ENCODE results near the gene CMC4.
A peak's percentile ranks its signal among the peaks of the same experiment; 100 is the strongest.

CMC4 gene

DNA sequence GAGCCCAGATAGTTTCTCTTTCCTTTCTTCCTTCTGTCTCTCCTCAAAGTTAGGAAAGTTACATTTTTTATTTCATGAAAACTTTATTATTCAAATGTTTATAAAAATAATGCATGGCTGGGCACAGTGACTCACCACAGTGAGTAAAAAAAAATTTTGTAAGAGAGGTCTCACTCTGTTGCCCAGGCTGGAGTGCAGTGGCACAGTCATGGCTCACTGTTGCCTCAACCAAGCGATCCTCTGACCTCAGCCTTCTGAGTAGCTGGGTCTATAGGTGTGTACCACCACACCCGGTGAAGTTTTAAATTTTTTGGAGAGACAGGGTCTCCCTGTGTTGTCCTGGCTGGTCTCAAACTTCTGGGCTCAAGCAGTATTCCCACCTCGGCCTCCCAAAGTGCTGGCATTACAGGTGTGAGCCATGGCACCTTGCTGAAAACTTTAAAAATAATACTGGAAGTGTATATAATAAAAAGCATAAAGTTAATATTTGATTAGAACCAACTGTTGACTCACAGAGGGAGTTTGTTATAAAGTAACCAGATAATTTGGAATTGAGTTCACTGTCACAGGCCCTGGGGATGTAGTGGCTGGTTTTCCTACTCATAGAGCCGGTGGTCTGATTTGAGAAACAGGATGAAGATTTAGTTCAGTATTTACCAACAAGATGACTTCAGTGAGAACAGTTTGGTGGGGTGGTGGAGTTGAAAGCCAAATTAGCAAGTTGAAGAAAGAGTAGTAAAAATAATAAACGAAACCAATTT, 18.0 kb downstream of the CMC4 start:
- DNase-seq: no peak

DNA sequence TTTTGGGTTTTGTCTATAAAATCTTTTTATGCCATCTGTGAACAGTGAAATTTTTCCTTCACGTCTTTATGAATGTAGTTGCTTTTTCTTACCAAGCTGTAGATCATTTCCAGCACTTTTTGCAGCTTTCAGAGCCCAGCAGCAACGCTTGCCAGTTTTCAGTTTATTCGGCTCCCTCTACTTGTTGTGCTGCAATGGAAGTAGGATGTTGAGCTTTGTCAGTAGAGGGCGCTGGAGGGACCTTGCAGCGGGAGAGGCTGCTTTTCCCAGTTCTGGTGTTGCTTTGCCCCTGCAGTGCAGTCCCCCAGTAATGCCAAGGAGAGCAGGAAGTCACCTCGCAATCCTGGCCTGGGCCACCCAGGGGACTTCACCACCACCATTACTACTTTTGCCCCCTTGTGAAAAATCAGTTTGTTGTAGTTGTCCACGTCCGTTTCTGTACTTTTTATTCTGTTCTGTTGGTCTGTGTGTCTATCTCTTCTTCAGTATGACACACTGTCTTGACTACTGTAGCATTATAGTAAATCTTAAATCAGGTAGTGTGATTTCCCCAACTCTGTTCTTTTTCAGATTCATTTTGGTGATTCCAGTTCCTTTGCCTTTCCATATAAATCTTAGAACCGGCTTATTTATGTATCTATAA, 21.8 kb downstream of the CMC4 start:
- no peak for DNase-seq

- DNase-seq: no peak
Measured at GRCh38 chrX:155046811-155047528, 24.0 kb downstream of the CMC4 start.

DNA sequence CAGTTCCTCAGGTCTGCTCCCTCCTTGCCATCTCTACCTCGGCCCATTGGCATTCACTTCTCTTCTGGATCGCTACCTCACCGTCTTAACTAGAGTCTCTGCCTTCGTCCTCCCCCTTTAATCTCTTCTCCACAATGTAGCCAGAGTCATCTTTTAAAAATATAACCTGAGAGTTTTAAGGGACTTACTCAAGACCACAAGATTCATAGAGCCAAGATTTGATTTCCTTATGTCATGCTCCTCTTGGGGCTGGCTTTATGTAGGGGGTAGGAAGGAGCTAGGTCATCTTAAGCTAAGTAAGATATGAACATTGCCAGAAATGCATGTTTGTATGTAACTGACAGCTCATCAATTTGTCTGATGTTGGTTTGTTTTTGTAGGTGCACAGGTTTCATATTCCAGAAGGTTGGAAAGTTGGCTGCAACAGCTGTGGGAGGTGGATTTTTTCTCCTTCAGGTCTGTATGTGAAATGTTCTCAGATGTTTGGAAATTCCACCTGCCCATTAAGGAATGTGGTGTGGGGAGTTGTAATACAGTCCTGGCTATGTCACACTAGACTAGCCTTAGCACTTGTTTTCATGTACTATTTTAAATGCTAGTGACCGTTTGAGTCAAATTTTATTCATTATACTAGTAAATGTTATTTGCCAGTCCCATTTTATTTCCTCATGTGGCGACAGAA, 24.7 kb downstream of the CMC4 start:
- DNase-seq: no peak

- DNase-seq: no peak
Measured at GRCh38 chrX:155035688-155036087, 35.2 kb downstream of the CMC4 start.

GRCh38 chrX:155031657-155032056, 39.3 kb downstream of the CMC4 start:
- no peak for DNase-seq

GRCh38 chrX:155028877-155029291, 42.1 kb downstream of the CMC4 start:
- no peak for DNase-seq

DNA sequence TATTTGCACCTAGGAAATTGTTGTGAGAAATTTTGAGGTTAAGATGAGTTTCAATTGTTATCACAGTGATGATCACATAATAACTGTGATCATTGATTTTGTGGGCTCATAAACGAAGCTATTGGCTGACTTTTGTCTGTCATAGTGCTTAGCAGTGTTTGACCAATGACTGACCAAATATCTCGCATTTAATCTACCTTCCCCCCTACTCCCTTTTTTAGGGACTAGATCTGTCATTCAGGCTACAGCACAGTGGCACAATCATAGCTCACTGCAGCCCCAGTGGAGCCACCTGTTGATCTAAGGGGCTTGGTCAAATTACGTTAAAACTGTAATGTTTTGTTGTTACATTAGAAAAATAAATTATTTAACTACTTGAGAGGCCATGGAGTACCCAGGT, 42.8 kb downstream of the CMC4 start:
- DNase-seq: no peak

- DNase-seq: no peak
Measured at GRCh38 chrX:155027509-155028066, 43.3 kb downstream of the CMC4 start.

GRCh38 chrX:155026727-155027508, 44.0 kb downstream of the CMC4 start, which contains the start of gene FUNDC2:
TSS of gene FUNDC2 (plus strand) at chrX:155026844. CDS start at chrX:155026939, 95 bp downstream.
- DNase-seq: peak; percentile 89

DNA sequence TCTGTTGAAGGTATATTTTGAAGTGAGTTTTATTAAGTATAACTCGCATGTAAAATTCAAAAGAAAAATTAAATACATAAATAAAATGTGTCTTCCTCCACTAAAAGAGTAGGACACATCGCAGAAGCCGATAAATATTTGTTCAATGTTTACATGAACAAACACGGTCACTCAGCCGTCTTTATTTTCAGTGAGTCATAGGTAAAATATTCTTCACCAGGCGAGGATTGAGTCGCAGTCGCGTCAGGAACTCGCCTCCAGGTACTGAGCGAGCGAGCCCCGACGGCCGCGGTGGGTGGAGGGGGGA, 44.6 kb downstream of the CMC4 start:
- no peak for DNase-seq

- no peak for DNase-seq
Measured at GRCh38 chrX:155023907-155024833, 46.8 kb downstream of the CMC4 start.

- no peak for DNase-seq
Measured at GRCh38 chrX:155022585-155022984, 48.4 kb downstream of the CMC4 start, which contains the start of gene F8. TSS of gene F8 (minus strand) at chrX:155022723. CDS start at chrX:155022552, 171 bp downstream.

GRCh38 chrX:155020591-155020990, 50.3 kb downstream of the CMC4 start:
- no peak for DNase-seq

Data from NK-92 treated with Interleukin-12 subunit alpha and Interleukin-12 subunit beta, amount 100 ng/mL, for 24 hours (cell line).